ENCODE results near the gene SLC6A11.
A peak's percentile ranks its signal among the peaks of the same experiment; 100 is the strongest.

The SLC6A11 gene

GRCh38 chr3:10779293-10779805, 36.7 kb upstream of the SLC6A11 start:
- no peaks in the 10 kb centered on the region for H3K9me3 Mint-ChIP-seq

GRCh38 chr3:10780243-10780642, 35.8 kb upstream of the SLC6A11 start:
- Mint-ChIP-seq H3K36me3 (no peaks in the 10 kb centered on the region), H3K27ac (no peak overlapping the region), H3K27me3 (peaks cover 22 to 42% of the 10 kb centered on the region in 2 donors), H3K4me3 (no peak overlapping the region), H3K4me1 (no peaks in the 10 kb centered on the region), H3K9me3 (no peaks in the 10 kb centered on the region)
- DNase-seq (no peak), ATAC-seq (replicated peaks) (no peak)

More at GRCh38 chr3:10779293-10779805, 36.7 kb upstream of the SLC6A11 start:
- Mint-ChIP-seq H3K27ac (no peak overlapping the region), H3K4me3 (no peak overlapping the region), H3K27me3 (peaks cover 26 to 38% of the 10 kb centered on the region in 2 donors), H3K4me1 (no peaks in the 10 kb centered on the region), H3K36me3 (no peaks in the 10 kb centered on the region)
- no peak for ATAC-seq (replicated peaks)
- no peak for DNase-seq

- DNase-seq (no peak), ATAC-seq (replicated peaks) (no peak)
- Mint-ChIP-seq H3K36me3 (no peaks in the 10 kb centered on the region), H3K27me3 (peaks cover 22 to 42% of the 10 kb centered on the region in 2 donors), H3K4me3 (no peak overlapping the region), H3K27ac (no peak overlapping the region), H3K9me3 (no peaks in the 10 kb centered on the region), H3K4me1 (no peaks in the 10 kb centered on the region)
Measured at GRCh38 chr3:10780922-10781321, 35.1 kb upstream of the SLC6A11 start.

GRCh38 chr3:10781981-10782380, 34.0 kb upstream of the SLC6A11 start:
- no peak overlapping the region for H3K4me3 Mint-ChIP-seq

GRCh38 chr3:10783360-10784351, 32.4 kb upstream of the SLC6A11 start:
- H3K27me3 Mint-ChIP-seq: peaks cover 27 to 49% of the 10 kb centered on the region in 2 donors
- ATAC-seq (replicated peaks) (no peak), DNase-seq (peak; percentile 13)
- H3K4me3 Mint-ChIP-seq: no peak overlapping the region
- peaks cover 0 to 1% of the 10 kb centered on the region in 2 donors for H3K4me1 Mint-ChIP-seq
- no peak overlapping the region for H3K27ac Mint-ChIP-seq
- no peaks in the 10 kb centered on the region for H3K36me3 Mint-ChIP-seq
- no peaks in the 10 kb centered on the region for H3K9me3 Mint-ChIP-seq

More at GRCh38 chr3:10781981-10782380, 34.0 kb upstream of the SLC6A11 start:
- no peak overlapping the region for H3K27ac Mint-ChIP-seq
- H3K9me3 Mint-ChIP-seq: no peaks in the 10 kb centered on the region
- ATAC-seq (replicated peaks) (no peak), DNase-seq (no peak)
- H3K27me3 Mint-ChIP-seq: peaks cover 22 to 42% of the 10 kb centered on the region in 2 donors
- H3K36me3 Mint-ChIP-seq: no peaks in the 10 kb centered on the region
- no peaks in the 10 kb centered on the region for H3K4me1 Mint-ChIP-seq

- H3K4me1 Mint-ChIP-seq: peaks cover 0 to 1% of the 10 kb centered on the region in 2 donors
- no peak overlapping the region for H3K27ac Mint-ChIP-seq
- peaks cover 0 to 2% of the 10 kb centered on the region in 2 donors for H3K9me3 Mint-ChIP-seq
- no peak for ATAC-seq (replicated peaks)
- peaks cover 24 to 44% of the 10 kb centered on the region in 2 donors for H3K27me3 Mint-ChIP-seq
- H3K36me3 Mint-ChIP-seq: no peaks in the 10 kb centered on the region
- DNase-seq: no peak
- no peak overlapping the region for H3K4me3 Mint-ChIP-seq
Measured at GRCh38 chr3:10786640-10787039, 29.4 kb upstream of the SLC6A11 start.

- Mint-ChIP-seq H3K9me3 (peaks cover 0 to 2% of the 10 kb centered on the region in 2 donors), H3K27me3 (peaks cover 25 to 49% of the 10 kb centered on the region in 2 donors), H3K4me1 (peaks cover 0 to 1% of the 10 kb centered on the region in 2 donors), H3K27ac (no peak overlapping the region), H3K36me3 (no peaks in the 10 kb centered on the region), H3K4me3 (no peak overlapping the region)
- ATAC-seq (replicated peaks): no peak
- no peak for DNase-seq
Measured at GRCh38 chr3:10788451-10788850, 27.6 kb upstream of the SLC6A11 start.

GRCh38 chr3:10790713-10791112, 25.3 kb upstream of the SLC6A11 start:
- H3K27me3 Mint-ChIP-seq: peaks cover 23 to 44% of the 10 kb centered on the region in 2 donors
- peaks cover 0 to 1% of the 10 kb centered on the region in 2 donors for H3K4me1 Mint-ChIP-seq
- ATAC-seq (replicated peaks): no peak
- DNase-seq: no peak
- H3K4me3 Mint-ChIP-seq: no peak overlapping the region
- no peaks in the 10 kb centered on the region for H3K36me3 Mint-ChIP-seq
- H3K27ac Mint-ChIP-seq: no peak overlapping the region
- peaks cover 0 to 2% of the 10 kb centered on the region in 2 donors for H3K9me3 Mint-ChIP-seq

GRCh38 chr3:10792208-10792607, 23.8 kb upstream of the SLC6A11 start:
- no peak overlapping the region for H3K4me3 Mint-ChIP-seq
- peaks cover 23 to 50% of the 10 kb centered on the region in 2 donors for H3K27me3 Mint-ChIP-seq
- no peak for DNase-seq
- H3K27ac Mint-ChIP-seq: no peak overlapping the region
- peaks cover 0 to 2% of the 10 kb centered on the region in 2 donors for H3K9me3 Mint-ChIP-seq
- H3K36me3 Mint-ChIP-seq: no peaks in the 10 kb centered on the region
- ATAC-seq (replicated peaks): no peak
- H3K4me1 Mint-ChIP-seq: peaks cover 0 to 1% of the 10 kb centered on the region in 2 donors

- ATAC-seq (replicated peaks) (no peak), DNase-seq (no peak)
- no peaks in the 10 kb centered on the region for H3K36me3 Mint-ChIP-seq
- H3K27ac Mint-ChIP-seq: no peak overlapping the region
- no peaks in the 10 kb centered on the region for H3K4me1 Mint-ChIP-seq
- H3K9me3 Mint-ChIP-seq: no peaks in the 10 kb centered on the region
- H3K4me3 Mint-ChIP-seq: no peak overlapping the region
- H3K27me3 Mint-ChIP-seq: peaks cover 4 to 36% of the 10 kb centered on the region in 2 donors
Measured at GRCh38 chr3:10798600-10799367, 17.2 kb upstream of the SLC6A11 start.

GRCh38 chr3:10804183-10804648, 11.8 kb upstream of the SLC6A11 start:
- Mint-ChIP-seq H3K9me3 (peaks cover 0 to 3% of the 10 kb centered on the region in 2 donors), H3K27me3 (peaks cover 11 to 29% of the 10 kb centered on the region in 2 donors), H3K27ac (no peak overlapping the region), H3K4me3 (no peak overlapping the region), H3K36me3 (no peaks in the 10 kb centered on the region), H3K4me1 (no peaks in the 10 kb centered on the region)
- no peak for ATAC-seq (replicated peaks)
- no peak for DNase-seq

- H3K36me3 Mint-ChIP-seq: no peaks in the 10 kb centered on the region
- H3K9me3 Mint-ChIP-seq: peaks cover 0 to 3% of the 10 kb centered on the region in 2 donors
- DNase-seq (no peak), ATAC-seq (replicated peaks) (no peak)
- no peak overlapping the region for H3K27ac Mint-ChIP-seq
- no peak overlapping the region for H3K4me3 Mint-ChIP-seq
- H3K4me1 Mint-ChIP-seq: no peaks in the 10 kb centered on the region
- H3K27me3 Mint-ChIP-seq: peaks cover 17 to 32% of the 10 kb centered on the region in 2 donors
Measured at GRCh38 chr3:10806006-10806405, 10.0 kb upstream of the SLC6A11 start.

GRCh38 chr3:10808130-10808735, 7.8 kb upstream of the SLC6A11 start:
- DNase-seq: no peak
- peaks cover 0 to 5% of the 10 kb centered on the region in 2 donors for H3K9me3 Mint-ChIP-seq
- H3K27me3 Mint-ChIP-seq: peaks cover 23 to 36% of the 10 kb centered on the region in 2 donors
- H3K36me3 Mint-ChIP-seq: no peaks in the 10 kb centered on the region
- no peaks in the 10 kb centered on the region for H3K4me1 Mint-ChIP-seq
- H3K4me3 Mint-ChIP-seq: no peak overlapping the region
- no peak overlapping the region for H3K27ac Mint-ChIP-seq
- no peak for ATAC-seq (replicated peaks)

- peaks cover 25 to 39% of the 10 kb centered on the region in 2 donors for H3K27me3 Mint-ChIP-seq
- H3K9me3 Mint-ChIP-seq: peaks cover 0 to 5% of the 10 kb centered on the region in 2 donors
- H3K4me1 Mint-ChIP-seq: no peaks in the 10 kb centered on the region
- DNase-seq: no peak
- H3K27ac Mint-ChIP-seq: no peak overlapping the region
- no peak for ATAC-seq (replicated peaks)
- H3K4me3 Mint-ChIP-seq: no peak overlapping the region
- no peaks in the 10 kb centered on the region for H3K36me3 Mint-ChIP-seq
Measured at GRCh38 chr3:10808974-10809373, 7.1 kb upstream of the SLC6A11 start.
